ENCODE results near the gene MTCL1. TPM values are rescaled to one million over a fixed set of nuclear protein-coding genes. Genes with fewer than 3 reads are reported as not detected.

MTCL1 gene
- total and polyA plus RNA-seq, 4 donors = 1.3 to 12.4 (median 3.7) TPM

- DNase-seq (peak in 1 of 3 donors; percentile 29), ATAC-seq (ENCODE audit: insufficient read depth, low FRiP score) (no peak)
- no peaks in the 10 kb centered on the region for H3K9me3 ChIP-seq (ENCODE audit: control insufficient read depth in 4 of 4, insufficient read depth in 3 of 4, low read length in 3 of 4)
- peaks cover 0 to 22% (median 0%) of the 10 kb centered on the region in 5 donors for H3K4me1 ChIP-seq (ENCODE audit: control insufficient read depth in 5 of 5, insufficient read depth in 5 of 5, low read length in 5 of 5)
- H3K27ac ChIP-seq (ENCODE audit: low read depth in 1 of 2, low read length in 1 of 2) = no peak overlapping the region
- H3K4me3 ChIP-seq = no peak overlapping the region
- TF ChIP-seq, protein P1, sequence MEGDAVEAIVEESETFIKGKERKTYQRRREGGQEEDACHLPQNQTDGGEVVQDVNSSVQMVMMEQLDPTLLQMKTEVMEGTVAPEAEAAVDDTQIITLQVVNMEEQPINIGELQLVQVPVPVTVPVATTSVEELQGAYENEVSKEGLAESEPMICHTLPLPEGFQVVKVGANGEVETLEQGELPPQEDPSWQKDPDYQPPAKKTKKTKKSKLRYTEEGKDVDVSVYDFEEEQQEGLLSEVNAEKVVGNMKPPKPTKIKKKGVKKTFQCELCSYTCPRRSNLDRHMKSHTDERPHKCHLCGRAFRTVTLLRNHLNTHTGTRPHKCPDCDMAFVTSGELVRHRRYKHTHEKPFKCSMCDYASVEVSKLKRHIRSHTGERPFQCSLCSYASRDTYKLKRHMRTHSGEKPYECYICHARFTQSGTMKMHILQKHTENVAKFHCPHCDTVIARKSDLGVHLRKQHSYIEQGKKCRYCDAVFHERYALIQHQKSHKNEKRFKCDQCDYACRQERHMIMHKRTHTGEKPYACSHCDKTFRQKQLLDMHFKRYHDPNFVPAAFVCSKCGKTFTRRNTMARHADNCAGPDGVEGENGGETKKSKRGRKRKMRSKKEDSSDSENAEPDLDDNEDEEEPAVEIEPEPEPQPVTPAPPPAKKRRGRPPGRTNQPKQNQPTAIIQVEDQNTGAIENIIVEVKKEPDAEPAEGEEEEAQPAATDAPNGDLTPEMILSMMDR (IDR thresholded peaks at IDR 0.05; ENCODE audit: control extremely low read depth, extremely low read depth) = no peak
- 84 to 88% methylated on average over 29 of the region's 29 CpGs for WGBS, 2 donors
- no peak overlapping the region for H3K9ac ChIP-seq (ENCODE audit: insufficient read depth in 1 of 2, low read length in 2 of 2)
- H3K27me3 ChIP-seq (ENCODE audit: control insufficient read depth in 3 of 3, insufficient read depth in 3 of 3, low read length in 2 of 3) = no peaks in the 10 kb centered on the region
- no peaks in the 10 kb centered on the region for H3K36me3 ChIP-seq (ENCODE audit: control insufficient read depth in 4 of 4, insufficient read depth in 4 of 4, low read length in 4 of 4)
Measured at GRCh38 chr18:8799596-8800441, 94.5 kb downstream of the MTCL1 start.

DNA sequence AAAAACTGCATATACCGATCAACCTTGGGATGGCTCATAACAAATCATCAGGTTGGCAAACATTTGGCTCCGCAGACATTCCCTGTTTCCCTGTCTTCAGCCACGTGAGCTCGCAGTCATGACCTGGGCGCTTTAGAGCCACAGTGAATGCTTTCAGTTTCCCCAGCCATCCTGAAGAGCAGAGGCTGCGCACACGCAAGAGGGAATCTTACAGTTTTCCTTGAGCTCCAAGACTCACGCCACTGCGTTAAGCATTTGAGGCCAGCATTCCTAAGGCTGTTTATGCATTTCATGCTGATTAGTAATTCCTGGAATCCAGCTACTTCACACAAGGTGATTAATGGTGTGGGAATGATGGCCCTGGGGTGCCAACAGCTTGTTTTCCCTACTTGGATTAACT, 95.1 kb downstream of the MTCL1 start:
- 71 to 80% methylated on average over 9 of the region's 9 CpGs for WGBS, 2 donors
- TF ChIP-seq, protein P1 (IDR thresholded peaks at IDR 0.05; ENCODE audit: control extremely low read depth, extremely low read depth) = no peak
- Histone ChIP-seq H3K4me1 (ENCODE audit: control insufficient read depth in 5 of 5, insufficient read depth in 5 of 5, low read length in 5 of 5) (peaks cover 0 to 21% (median 0%) of the 10 kb centered on the region in 5 donors), H3K9me3 (ENCODE audit: control insufficient read depth in 4 of 4, insufficient read depth in 3 of 4, low read length in 3 of 4) (no peaks in the 10 kb centered on the region), H3K36me3 (ENCODE audit: control insufficient read depth in 4 of 4, insufficient read depth in 4 of 4, low read length in 4 of 4) (no peaks in the 10 kb centered on the region), H3K4me3 (no peak overlapping the region), H3K27ac (ENCODE audit: low read depth in 1 of 2, low read length in 1 of 2) (no peak overlapping the region), H3K27me3 (ENCODE audit: control insufficient read depth in 3 of 3, insufficient read depth in 3 of 3, low read length in 2 of 3) (no peaks in the 10 kb centered on the region), H3K9ac (ENCODE audit: insufficient read depth in 1 of 2, low read length in 2 of 2) (no peak overlapping the region)
- DNase-seq = peak in 2 of 3 donors; percentile 54 to 72
- no peak for ATAC-seq (ENCODE audit: insufficient read depth, low FRiP score)

GRCh38 chr18:8800876-8801262, 95.5 kb downstream of the MTCL1 start:
- no peaks in the 10 kb centered on the region for H3K27me3 ChIP-seq (ENCODE audit: control insufficient read depth in 3 of 3, insufficient read depth in 3 of 3, low read length in 2 of 3)
- H3K4me1 ChIP-seq (ENCODE audit: control insufficient read depth in 5 of 5, insufficient read depth in 5 of 5, low read length in 5 of 5) = peaks cover 0 to 17% (median 0%) of the 10 kb centered on the region in 5 donors
- TF ChIP-seq, protein P1 (IDR thresholded peaks at IDR 0.05; ENCODE audit: control extremely low read depth, extremely low read depth) = no peak
- no peaks in the 10 kb centered on the region for H3K36me3 ChIP-seq (ENCODE audit: control insufficient read depth in 4 of 4, insufficient read depth in 4 of 4, low read length in 4 of 4)
- H3K4me3 ChIP-seq = no peak overlapping the region
- no peak for DNase-seq
- H3K9ac ChIP-seq (ENCODE audit: insufficient read depth in 1 of 2, low read length in 2 of 2) = no peak overlapping the region
- peak overlapping the region in 1 of 2 donors; percentile 64 for H3K27ac ChIP-seq (ENCODE audit: low read depth in 1 of 2, low read length in 1 of 2)
- ATAC-seq (ENCODE audit: insufficient read depth, low FRiP score) = no peak
- 92% methylated on average over 4 of the region's 4 CpGs for WGBS, 2 donors
- H3K9me3 ChIP-seq (ENCODE audit: control insufficient read depth in 4 of 4, insufficient read depth in 3 of 4, low read length in 3 of 4) = no peaks in the 10 kb centered on the region

Data from lung (tissue), 12 donors.